Measurements from ENCODE around the gene STRN4. TPM values are rescaled to one million over a fixed set of nuclear protein-coding genes. Genes with fewer than 3 reads are reported as not detected.

The STRN4 gene
- total and polyA plus RNA-seq, 2 donors (not counting 1 experiment from before 2014, with no cell fraction given): 111 to 112 TPM

GRCh38 chr19:46696052-46696451, 50.2 kb downstream of the STRN4 start:
- no peak overlapping the region for H3K4me3 ChIP-seq (ENCODE audit: control extremely low read depth in 1 of 5, extremely low read depth in 1 of 5, insufficient read depth in 1 of 5, low read depth in 2 of 5, low read length in 4 of 5)
- no peak overlapping the region for H3K9ac ChIP-seq (ENCODE audit: low read length)
- no peak for ATAC-seq (ENCODE audit: low read depth)

GRCh38 chr19:46693760-46694159, 52.5 kb downstream of the STRN4 start:
- Mint-ChIP-seq H3K4me1 (peaks cover 3% of the 10 kb centered on the region), H3K9me3 (ENCODE audit: insufficient read depth) (no peaks in the 10 kb centered on the region), H3K4me3 (no peak overlapping the region), H3K27me3 (no peaks in the 10 kb centered on the region), H3K27ac (no peak overlapping the region)
- H4K20me1 ChIP-seq (ENCODE audit: control insufficient read depth, insufficient read depth, low read length, poor library complexity, severe bottlenecking): peaks cover 100% of the 10 kb centered on the region
- no peaks in the 10 kb centered on the region for H3K4me1 ChIP-seq (ENCODE audit: control insufficient read depth in 2 of 2, insufficient read depth in 2 of 2, low read length in 2 of 2)
- H3K79me2 ChIP-seq (ENCODE audit: control insufficient read depth, insufficient read depth, low read length): peaks cover 62% of the 10 kb centered on the region
- CTCF ChIA-PET: interaction anchor here (1.0 to 1.5 kb wide), 3 partner anchors 32 to 36 kb away, joined by 3 to 5 read pairs (median 4); no protein-coding TSS in a partner anchor
- WGBS (ENCODE audit: insufficient coverage): 99% methylated on average over 21 of the region's 22 CpGs
- no peak overlapping the region for H3K9ac ChIP-seq (ENCODE audit: low read length)
- no peak overlapping the region for H3K27ac ChIP-seq (ENCODE audit: low read length in 2 of 2)
- DNase-seq (no peak), ATAC-seq (ENCODE audit: low read depth) (no peak)
- peaks cover 22 to 97% of the 10 kb centered on the region in 2 experiments for H3K36me3 ChIP-seq (replicated peaks in 1 of 2; ENCODE audit: control extremely low read depth in 1 of 2, control insufficient read depth in 1 of 2, extremely low read depth in 1 of 2, insufficient read depth in 2 of 2, low read length in 1 of 2)
- no peak overlapping the region for H2AFZ ChIP-seq (ENCODE audit: insufficient read depth, low read depth, low read length, poor library complexity, severe bottlenecking)
- H3K4me3 ChIP-seq (ENCODE audit: control extremely low read depth in 1 of 5, extremely low read depth in 1 of 5, insufficient read depth in 1 of 5, low read depth in 2 of 5, low read length in 4 of 5): no peak overlapping the region
- H3K27me3 ChIP-seq (replicated peaks in 1 of 4; ENCODE audit: control extremely low read depth in 1 of 4, control insufficient read depth in 3 of 4, insufficient read depth in 4 of 4, low read length in 3 of 4): no peaks in the 10 kb centered on the region
- POLR2A ChIA-PET: no interaction called here
- H3K9me3 ChIP-seq (ENCODE audit: control extremely low read depth in 1 of 3, control insufficient read depth in 2 of 3, insufficient read depth in 1 of 3, low read length in 2 of 3): no peaks in the 10 kb centered on the region
- no peak overlapping the region for H3K4me2 ChIP-seq (replicated peaks; ENCODE audit: low read depth, low read length, poor library complexity, severe bottlenecking)
- intact Hi-C loops (cut with micrococcal nuclease): loop anchor here (5.0 kb wide), 1 partner anchor 34 kb away; no protein-coding TSS in a partner anchor
- TF ChIP-seq EZH2 (IDR thresholded peaks at IDR 0.05; ENCODE audit: borderline replicate concordance, insufficient read depth, low read depth, low read length, poor library complexity, severe bottlenecking): no peak
- TF ChIP-seq CTCF (IDR thresholded peaks at IDR 0.05): no peak

More at GRCh38 chr19:46696052-46696451, 50.2 kb downstream of the STRN4 start:
- Histone ChIP-seq H3K9me3 (ENCODE audit: control extremely low read depth in 1 of 3, control insufficient read depth in 2 of 3, insufficient read depth in 1 of 3, low read length in 2 of 3) (no peaks in the 10 kb centered on the region), H3K27ac (ENCODE audit: low read length in 2 of 2) (no peak overlapping the region), H4K20me1 (ENCODE audit: control insufficient read depth, insufficient read depth, low read length, poor library complexity, severe bottlenecking) (peaks cover 100% of the 10 kb centered on the region), H3K79me2 (ENCODE audit: control insufficient read depth, insufficient read depth, low read length) (peaks cover 74% of the 10 kb centered on the region), H3K36me3 (replicated peaks in 1 of 2; ENCODE audit: control extremely low read depth in 1 of 2, control insufficient read depth in 1 of 2, extremely low read depth in 1 of 2, insufficient read depth in 2 of 2, low read length in 1 of 2) (peaks cover 23 to 100% of the 10 kb centered on the region in 2 experiments), H2AFZ (ENCODE audit: insufficient read depth, low read depth, low read length, poor library complexity, severe bottlenecking) (no peak overlapping the region), H3K4me2 (replicated peaks; ENCODE audit: low read depth, low read length, poor library complexity, severe bottlenecking) (no peak overlapping the region), H3K4me1 (ENCODE audit: control insufficient read depth in 2 of 2, insufficient read depth in 2 of 2, low read length in 2 of 2) (no peaks in the 10 kb centered on the region), H3K27me3 (replicated peaks in 1 of 4; ENCODE audit: control extremely low read depth in 1 of 4, control insufficient read depth in 3 of 4, insufficient read depth in 4 of 4, low read length in 3 of 4) (no peaks in the 10 kb centered on the region)
- ChIA-PET CTCF (interaction anchor here (0.8 to 1.6 kb wide), 2 partner anchors 10 to 32 kb away, joined by 3 to 6 read pairs; no protein-coding TSS in a partner anchor), POLR2A (no interaction called here)
- no peaks in the 10 kb centered on the region for H3K9me3 Mint-ChIP-seq (ENCODE audit: insufficient read depth)
- no peak for DNase-seq
- 98% methylated on average over 8 of the region's 10 CpGs for WGBS (ENCODE audit: insufficient coverage)
- no peaks in the 10 kb centered on the region for H3K27me3 Mint-ChIP-seq
- TF ChIP-seq CTCF (IDR thresholded peaks at IDR 0.05): no peak
- no peak for TF ChIP-seq EZH2 (IDR thresholded peaks at IDR 0.05; ENCODE audit: borderline replicate concordance, insufficient read depth, low read depth, low read length, poor library complexity, severe bottlenecking)
- intact Hi-C loops (cut with micrococcal nuclease): no loop called here
- no peak overlapping the region for H3K27ac Mint-ChIP-seq
- H3K4me1 Mint-ChIP-seq: peaks cover 3% of the 10 kb centered on the region
- H3K4me3 Mint-ChIP-seq: no peak overlapping the region
